ENCODE measurements around the gene RTCB. TPM values are rescaled to one million over a fixed set of nuclear protein-coding genes. Genes with fewer than 3 reads are reported as not detected.

Gene RTCB
- total RNA-seq, 1 experiment from 2014 or later = 108 TPM

DNA sequence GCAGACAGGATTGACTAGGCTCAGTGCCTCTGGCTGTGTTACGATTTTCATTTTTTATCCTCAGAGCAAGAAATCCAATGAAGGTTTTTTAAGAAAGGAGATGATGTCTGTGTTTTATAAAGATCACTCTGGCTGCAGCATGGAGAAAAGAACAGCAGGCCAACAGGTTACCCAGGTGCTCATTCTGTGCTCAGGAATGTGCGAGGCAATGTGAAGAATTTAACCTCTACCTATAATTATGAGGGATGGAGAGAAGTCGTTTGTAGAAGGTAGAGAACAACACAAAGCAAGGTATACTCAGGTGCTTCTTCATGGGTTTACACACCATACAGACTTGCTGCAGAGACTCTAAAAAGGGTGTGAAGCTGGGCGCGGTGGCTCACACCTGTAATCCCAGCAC, 10.0 kb upstream of the RTCB start:
- intact Hi-C loops (cut with micrococcal nuclease; ENCODE audit: unreplicated experiment) = no loop called here
- Mint-ChIP-seq H3K9me3 (ENCODE audit: low read depth, unreplicated experiment) (no peaks in the 10 kb centered on the region), H3K27me3 (ENCODE audit: unreplicated experiment) (peaks cover 83% of the 10 kb centered on the region), H3K27ac (ENCODE audit: unreplicated experiment) (no peak overlapping the region), H3K4me3 (ENCODE audit: low read depth, unreplicated experiment) (no peak overlapping the region), H3K4me1 (ENCODE audit: low read depth, unreplicated experiment) (no peaks in the 10 kb centered on the region), H3K36me3 (ENCODE audit: insufficient read depth, unreplicated experiment) (no peaks in the 10 kb centered on the region)
- CTCF ChIA-PET = interaction anchor here (0.6 kb wide), 1 partner anchor 135 kb away, joined by 3 read pairs; no protein-coding TSS in a partner anchor
- DNase-seq = no peak
- TF ChIP-seq, protein P1, sequence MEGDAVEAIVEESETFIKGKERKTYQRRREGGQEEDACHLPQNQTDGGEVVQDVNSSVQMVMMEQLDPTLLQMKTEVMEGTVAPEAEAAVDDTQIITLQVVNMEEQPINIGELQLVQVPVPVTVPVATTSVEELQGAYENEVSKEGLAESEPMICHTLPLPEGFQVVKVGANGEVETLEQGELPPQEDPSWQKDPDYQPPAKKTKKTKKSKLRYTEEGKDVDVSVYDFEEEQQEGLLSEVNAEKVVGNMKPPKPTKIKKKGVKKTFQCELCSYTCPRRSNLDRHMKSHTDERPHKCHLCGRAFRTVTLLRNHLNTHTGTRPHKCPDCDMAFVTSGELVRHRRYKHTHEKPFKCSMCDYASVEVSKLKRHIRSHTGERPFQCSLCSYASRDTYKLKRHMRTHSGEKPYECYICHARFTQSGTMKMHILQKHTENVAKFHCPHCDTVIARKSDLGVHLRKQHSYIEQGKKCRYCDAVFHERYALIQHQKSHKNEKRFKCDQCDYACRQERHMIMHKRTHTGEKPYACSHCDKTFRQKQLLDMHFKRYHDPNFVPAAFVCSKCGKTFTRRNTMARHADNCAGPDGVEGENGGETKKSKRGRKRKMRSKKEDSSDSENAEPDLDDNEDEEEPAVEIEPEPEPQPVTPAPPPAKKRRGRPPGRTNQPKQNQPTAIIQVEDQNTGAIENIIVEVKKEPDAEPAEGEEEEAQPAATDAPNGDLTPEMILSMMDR (IDR thresholded peaks at IDR 0.05; ENCODE audit: unreplicated experiment) = no peak
- no TSS peak for BruUV-seq (replicated peaks)

DNA sequence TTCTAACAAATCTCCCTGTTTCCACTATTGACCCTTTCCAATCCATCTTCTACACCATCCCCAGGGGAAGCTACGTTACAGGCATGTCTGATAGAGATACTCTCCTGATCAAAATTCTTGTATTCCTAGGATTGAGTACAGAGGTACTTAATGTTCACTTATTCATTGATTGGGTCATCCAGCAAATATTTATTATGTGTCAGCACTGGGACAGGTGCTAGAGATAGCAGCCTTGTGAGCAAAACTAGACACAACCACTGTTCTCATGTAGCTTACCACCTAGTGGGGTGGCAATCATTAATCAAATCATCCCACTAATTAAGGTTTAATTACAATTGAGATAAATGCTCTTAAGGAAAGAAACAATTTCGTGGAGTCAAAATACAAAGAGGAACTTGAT, 9.4 kb upstream of the RTCB start:
- no TSS peak for BruUV-seq (replicated peaks)
- H3K27me3 Mint-ChIP-seq (ENCODE audit: unreplicated experiment) = peaks cover 83% of the 10 kb centered on the region
- CTCF ChIA-PET = interaction anchor here (0.6 kb wide), 1 partner anchor 134 kb away, joined by 3 read pairs; no protein-coding TSS in a partner anchor

DNA sequence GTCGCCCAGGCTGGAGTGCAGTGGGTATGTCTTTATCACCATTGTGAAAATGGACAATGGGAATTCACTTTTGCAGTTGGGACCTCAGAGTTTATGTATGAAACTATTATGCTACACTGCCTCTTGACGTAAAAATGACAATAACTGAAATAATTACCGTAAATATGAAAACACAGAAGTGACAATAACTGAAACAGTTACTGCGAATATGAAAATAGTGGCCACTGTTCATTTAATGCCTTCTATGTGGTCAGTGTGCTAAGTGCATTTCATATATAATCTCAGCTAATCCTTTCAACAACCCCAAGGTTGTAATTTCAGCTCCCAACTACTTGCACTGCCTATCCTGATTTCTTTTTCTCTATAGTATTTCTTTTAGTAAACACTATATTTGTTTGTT, 5.9 kb upstream of the RTCB start:
- no peaks in the 10 kb centered on the region for H3K36me3 Mint-ChIP-seq (ENCODE audit: insufficient read depth, unreplicated experiment)
- no peak for DNase-seq
- no peak overlapping the region for H3K27ac Mint-ChIP-seq (ENCODE audit: unreplicated experiment)
- peaks cover 63% of the 10 kb centered on the region for H3K27me3 Mint-ChIP-seq (ENCODE audit: unreplicated experiment)
- CTCF ChIA-PET = no interaction called here
- no peaks in the 10 kb centered on the region for H3K9me3 Mint-ChIP-seq (ENCODE audit: low read depth, unreplicated experiment)
- H3K4me3 Mint-ChIP-seq (ENCODE audit: low read depth, unreplicated experiment) = no peak overlapping the region
- BruUV-seq (replicated peaks) = no TSS peak
- no peaks in the 10 kb centered on the region for H3K4me1 Mint-ChIP-seq (ENCODE audit: low read depth, unreplicated experiment)
- TF ChIP-seq, protein P1 (IDR thresholded peaks at IDR 0.05; ENCODE audit: unreplicated experiment) = no peak
- intact Hi-C loops (cut with micrococcal nuclease; ENCODE audit: unreplicated experiment) = no loop called here

More for the DNA sequence above, 9.4 kb upstream of the RTCB start:
- Mint-ChIP-seq H3K4me3 (ENCODE audit: low read depth, unreplicated experiment) (no peak overlapping the region), H3K27ac (ENCODE audit: unreplicated experiment) (no peak overlapping the region), H3K36me3 (ENCODE audit: insufficient read depth, unreplicated experiment) (no peaks in the 10 kb centered on the region), H3K4me1 (ENCODE audit: low read depth, unreplicated experiment) (no peaks in the 10 kb centered on the region), H3K9me3 (ENCODE audit: low read depth, unreplicated experiment) (no peaks in the 10 kb centered on the region)
- TF ChIP-seq, protein P1 (IDR thresholded peaks at IDR 0.05; ENCODE audit: unreplicated experiment) = no peak
- DNase-seq = no peak
- intact Hi-C loops (cut with micrococcal nuclease; ENCODE audit: unreplicated experiment) = no loop called here

- TF ChIP-seq, protein P1 (IDR thresholded peaks at IDR 0.05; ENCODE audit: unreplicated experiment) = no peak
- H3K36me3 Mint-ChIP-seq (ENCODE audit: insufficient read depth, unreplicated experiment) = peaks cover 7% of the 10 kb centered on the region
- H3K27me3 Mint-ChIP-seq (ENCODE audit: unreplicated experiment) = peaks cover 50% of the 10 kb centered on the region
- CTCF ChIA-PET = no interaction called here
- H3K9me3 Mint-ChIP-seq (ENCODE audit: low read depth, unreplicated experiment) = no peaks in the 10 kb centered on the region
- H3K27ac Mint-ChIP-seq (ENCODE audit: unreplicated experiment) = no peak overlapping the region
- BruUV-seq (replicated peaks) = no TSS peak
- no peaks in the 10 kb centered on the region for H3K4me1 Mint-ChIP-seq (ENCODE audit: low read depth, unreplicated experiment)
- H3K4me3 Mint-ChIP-seq (ENCODE audit: low read depth, unreplicated experiment) = no peak overlapping the region
- intact Hi-C loops (cut with micrococcal nuclease; ENCODE audit: unreplicated experiment) = no loop called here
- DNase-seq = no peak
These were observed 4.6 kb upstream of the RTCB start for GRCh38 chr22:32416556-32417085.
